ENCODE results near the gene DEXI. TPM values are rescaled to one million over a fixed set of nuclear protein-coding genes. Genes with fewer than 3 reads are reported as not detected.

Gene DEXI
- total and polyA plus RNA-seq, 9 of the 15 experiments (the other 6 are each of a cell fraction or from before 2014, with no cell fraction given) = 2.9 to 40.1 (median 22.0) TPM

DNA sequence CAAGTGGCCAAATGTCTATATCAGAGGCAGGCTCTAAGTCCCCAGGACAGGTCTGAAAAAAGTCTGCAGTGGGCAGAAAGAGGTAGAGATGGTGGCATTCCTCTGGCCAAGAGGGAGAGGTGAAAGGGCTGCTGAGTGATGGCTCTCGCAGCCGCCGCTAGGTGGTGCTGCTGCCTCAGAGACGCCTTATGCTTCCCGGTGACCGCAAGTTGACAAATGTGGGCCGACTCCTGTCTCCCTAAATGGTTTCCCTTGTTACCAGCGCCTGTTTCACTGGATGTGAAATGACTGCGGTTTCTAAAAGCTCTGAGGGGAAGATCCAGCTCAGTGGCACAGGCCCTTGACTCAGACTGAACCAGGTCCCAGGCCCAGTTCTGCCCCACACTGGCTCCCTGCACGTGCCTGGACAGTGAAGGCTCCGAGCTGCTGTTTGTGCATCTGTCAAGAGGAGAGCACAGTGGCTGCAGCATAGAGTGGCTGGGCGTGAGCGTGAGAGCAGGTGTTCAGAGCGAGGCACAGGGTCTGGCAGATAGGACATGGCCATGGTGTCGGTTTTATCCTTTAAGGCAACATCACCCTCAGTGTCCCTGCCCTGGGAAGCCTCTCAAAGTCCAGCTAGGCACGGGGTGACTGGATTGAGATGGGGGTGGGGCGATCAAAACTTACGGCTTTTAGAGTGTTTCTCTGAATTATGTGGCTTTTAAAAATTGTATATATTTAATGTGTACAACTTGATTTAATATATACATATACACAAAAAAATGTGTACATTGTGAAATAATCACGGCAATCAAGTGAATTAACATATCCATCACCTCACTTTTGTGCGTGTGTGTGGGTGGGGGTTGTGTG, 22.0 kb upstream of the DEXI start (continued):
- TF ChIP-seq TEAD1 (CRISPR knock-in tag; IDR thresholded peaks at IDR 0.05) (0 out of 4 replicates have a peak, but pooled peaks of 1 of the 2 experiments have one; percentile 27), SOX6 (IDR thresholded peaks at IDR 0.05) (0 out of 2 replicates have a peak, but pooled peaks have one; percentile 16), ZNF263 (CRISPR knock-in tag; IDR thresholded peaks at IDR 0.05; ENCODE audit: borderline replicate concordance) (peak; percentile 23; the same call in 1 of the 2 replicates), SMAD2 (IDR thresholded peaks at IDR 0.05; ENCODE audit: low read depth, low read length) (no peak), RCOR1 (IDR thresholded peaks at IDR 0.05; ENCODE audit: borderline replicate concordance in 1 of 2, low read depth in 2 of 2, low read length in 2 of 2) (0 out of 4 replicates have a peak, but pooled peaks of 1 of the 2 experiments have one; percentile 52), ZKSCAN1 (IDR thresholded peaks at IDR 0.05; ENCODE audit: low read depth, low read length) (0 out of 2 replicates have a peak, but pooled peaks have one; percentile 31), SMARCC2 (IDR thresholded peaks at IDR 0.05; ENCODE audit: low read depth) (no peak), MYBL2 (IDR thresholded peaks at IDR 0.05; ENCODE audit: low read depth) (no peak), MYBL2 (CRISPR knock-in tag; IDR thresholded peaks at IDR 0.05; ENCODE audit: borderline replicate concordance) (no peak), BHLHE40 (IDR thresholded peaks at IDR 0.05; ENCODE audit: low read length) (peak; percentile 60), MYC (IDR thresholded peaks at IDR 0.05; ENCODE audit: low read depth, low read length) (0 out of 2 replicates have a peak, but pooled peaks have one; percentile 48), MYC (CRISPR knock-in tag; IDR thresholded peaks at IDR 0.05; ENCODE audit: borderline replicate concordance, low read depth) (no peak), CTBP1 (IDR thresholded peaks at IDR 0.05; ENCODE audit: borderline replicate concordance) (peak; percentile 41; the same call in 1 of the 2 replicates), ZNF507 (tag; conservative IDR thresholded peaks at IDR 0.05) (no peak), ARNT (IDR thresholded peaks at IDR 0.05) (no peak)
- TF ChIP-seq, protein P1, sequence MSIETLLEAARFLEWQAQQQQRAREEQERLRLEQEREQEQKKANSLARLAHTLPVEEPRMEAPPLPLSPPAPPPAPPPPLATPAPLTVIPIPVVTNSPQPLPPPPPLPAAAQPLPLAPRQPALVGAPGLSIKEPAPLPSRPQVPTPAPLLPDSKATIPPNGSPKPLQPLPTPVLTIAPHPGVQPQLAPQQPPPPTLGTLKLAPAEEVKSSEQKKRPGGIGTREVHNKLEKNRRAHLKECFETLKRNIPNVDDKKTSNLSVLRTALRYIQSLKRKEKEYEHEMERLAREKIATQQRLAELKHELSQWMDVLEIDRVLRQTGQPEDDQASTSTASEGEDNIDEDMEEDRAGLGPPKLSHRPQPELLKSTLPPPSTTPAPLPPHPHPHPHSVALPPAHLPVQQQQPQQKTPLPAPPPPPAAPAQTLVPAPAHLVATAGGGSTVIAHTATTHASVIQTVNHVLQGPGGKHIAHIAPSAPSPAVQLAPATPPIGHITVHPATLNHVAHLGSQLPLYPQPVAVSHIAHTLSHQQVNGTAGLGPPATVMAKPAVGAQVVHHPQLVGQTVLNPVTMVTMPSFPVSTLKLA (conservative IDR thresholded peaks at IDR 0.05) = no peak; a peak in 1 of 4 replicates
- TF ChIP-seq, protein P2, sequence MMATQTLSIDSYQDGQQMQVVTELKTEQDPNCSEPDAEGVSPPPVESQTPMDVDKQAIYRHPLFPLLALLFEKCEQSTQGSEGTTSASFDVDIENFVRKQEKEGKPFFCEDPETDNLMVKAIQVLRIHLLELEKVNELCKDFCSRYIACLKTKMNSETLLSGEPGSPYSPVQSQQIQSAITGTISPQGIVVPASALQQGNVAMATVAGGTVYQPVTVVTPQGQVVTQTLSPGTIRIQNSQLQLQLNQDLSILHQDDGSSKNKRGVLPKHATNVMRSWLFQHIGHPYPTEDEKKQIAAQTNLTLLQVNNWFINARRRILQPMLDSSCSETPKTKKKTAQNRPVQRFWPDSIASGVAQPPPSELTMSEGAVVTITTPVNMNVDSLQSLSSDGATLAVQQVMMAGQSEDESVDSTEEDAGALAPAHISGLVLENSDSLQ (IDR thresholded peaks at IDR 0.05) = peak; percentile 47; the same call in 1 of the 2 replicates
- TF ChIP-seq, protein P3, sequence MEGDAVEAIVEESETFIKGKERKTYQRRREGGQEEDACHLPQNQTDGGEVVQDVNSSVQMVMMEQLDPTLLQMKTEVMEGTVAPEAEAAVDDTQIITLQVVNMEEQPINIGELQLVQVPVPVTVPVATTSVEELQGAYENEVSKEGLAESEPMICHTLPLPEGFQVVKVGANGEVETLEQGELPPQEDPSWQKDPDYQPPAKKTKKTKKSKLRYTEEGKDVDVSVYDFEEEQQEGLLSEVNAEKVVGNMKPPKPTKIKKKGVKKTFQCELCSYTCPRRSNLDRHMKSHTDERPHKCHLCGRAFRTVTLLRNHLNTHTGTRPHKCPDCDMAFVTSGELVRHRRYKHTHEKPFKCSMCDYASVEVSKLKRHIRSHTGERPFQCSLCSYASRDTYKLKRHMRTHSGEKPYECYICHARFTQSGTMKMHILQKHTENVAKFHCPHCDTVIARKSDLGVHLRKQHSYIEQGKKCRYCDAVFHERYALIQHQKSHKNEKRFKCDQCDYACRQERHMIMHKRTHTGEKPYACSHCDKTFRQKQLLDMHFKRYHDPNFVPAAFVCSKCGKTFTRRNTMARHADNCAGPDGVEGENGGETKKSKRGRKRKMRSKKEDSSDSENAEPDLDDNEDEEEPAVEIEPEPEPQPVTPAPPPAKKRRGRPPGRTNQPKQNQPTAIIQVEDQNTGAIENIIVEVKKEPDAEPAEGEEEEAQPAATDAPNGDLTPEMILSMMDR (IDR thresholded peaks at IDR 0.05 in 2 of 3, conservative IDR thresholded peaks at IDR 0.05 in 1 of 3; ENCODE audit: insufficient read depth in 2 of 3, low read depth in 1 of 3, low read length in 3 of 3) = peak; percentile 91 to 97 (median 96)

Data from K562 (cell line).